GM18907 (cell line): ENCODE results near the gene ANXA3.

Source experiments
- ATAC-seq: cut with Tn5 transposase; IDR thresholded peaks from one replicate; pipeline ENCODE4 v1.9.1; 2021; ENCODE audit warnings: mild to moderate bottlenecking, moderate library complexity; ENCODE audit not compliant: unreplicated experiment

ANXA3 gene

DNA sequence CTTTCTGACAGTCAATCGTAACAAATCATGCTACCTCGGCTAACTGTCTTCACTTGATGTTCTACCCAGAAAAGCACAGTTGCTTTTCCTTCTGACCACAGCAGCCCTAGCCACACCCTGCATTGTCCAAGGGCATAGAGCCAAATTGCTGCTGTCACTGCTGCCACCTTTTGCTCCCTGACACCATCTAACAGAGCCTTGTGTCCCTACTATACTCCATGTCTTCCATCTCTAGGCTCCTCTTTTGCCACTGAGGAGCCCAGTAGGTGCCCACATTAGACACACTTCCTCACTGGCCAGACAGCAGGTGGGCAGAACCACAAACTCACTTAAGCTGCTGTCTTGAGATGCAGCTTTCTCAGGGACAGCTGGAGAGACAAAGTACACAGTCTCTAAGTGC lies 91.4 kb downstream of the ANXA3 start:
- ATAC-seq: no peak

DNA sequence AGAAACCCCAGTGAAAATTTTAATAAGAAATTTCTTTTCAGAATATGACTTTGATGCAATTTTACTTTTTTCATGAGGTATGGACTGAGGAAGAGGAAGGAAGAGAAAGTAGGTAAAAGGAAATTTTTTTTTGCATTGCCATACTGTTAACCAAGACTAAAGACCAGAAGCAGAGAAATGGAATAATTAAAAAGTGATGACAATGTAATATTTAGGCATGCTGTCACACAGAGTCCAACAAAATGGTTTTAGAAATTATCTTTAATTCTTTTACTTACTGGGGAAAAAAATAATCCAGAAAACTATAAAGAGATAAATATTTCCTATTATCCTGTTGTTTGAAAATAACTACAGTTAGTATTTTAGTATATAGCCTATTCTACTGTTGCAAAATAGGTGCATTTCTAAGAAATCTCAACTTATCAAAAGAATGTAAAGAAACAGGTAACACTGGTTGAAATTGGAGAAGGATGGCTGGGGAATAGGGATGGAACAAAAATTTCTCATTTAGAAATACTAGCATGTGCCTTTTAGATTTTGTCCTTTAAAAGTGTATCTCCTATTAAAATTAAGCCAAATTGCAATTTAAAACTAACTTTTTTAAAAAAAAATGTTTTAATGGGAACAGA lies 92.6 kb downstream of the ANXA3 start:
- ATAC-seq: no peak

DNA sequence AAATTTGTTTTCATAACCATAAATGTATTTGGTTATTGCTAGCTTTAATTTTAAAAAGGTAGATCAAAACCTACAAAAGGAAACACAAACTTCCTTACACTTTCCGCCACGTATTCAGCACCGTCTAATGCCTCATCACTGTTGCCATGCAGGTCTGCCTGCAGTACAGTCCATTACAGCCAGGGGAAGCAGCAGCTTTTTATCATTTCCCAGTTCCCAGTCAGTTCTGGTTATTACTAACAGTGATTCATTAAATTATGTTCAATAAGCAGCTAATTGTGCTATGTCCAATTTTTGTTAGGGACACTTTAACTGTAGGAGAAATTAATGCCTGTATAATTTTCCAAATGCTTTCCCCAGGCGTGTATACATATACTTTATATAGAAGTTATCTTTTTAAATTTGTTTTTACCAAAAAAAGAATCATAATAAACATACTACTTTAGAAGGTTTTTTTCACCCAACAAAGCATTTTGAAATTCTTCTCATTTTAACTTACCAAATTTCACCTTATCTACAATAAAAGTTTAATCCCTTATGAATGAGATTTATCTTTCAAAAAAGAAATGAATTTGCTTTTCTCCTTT lies 93.3 kb downstream of the ANXA3 start:
- ATAC-seq: peak; percentile 91

DNA sequence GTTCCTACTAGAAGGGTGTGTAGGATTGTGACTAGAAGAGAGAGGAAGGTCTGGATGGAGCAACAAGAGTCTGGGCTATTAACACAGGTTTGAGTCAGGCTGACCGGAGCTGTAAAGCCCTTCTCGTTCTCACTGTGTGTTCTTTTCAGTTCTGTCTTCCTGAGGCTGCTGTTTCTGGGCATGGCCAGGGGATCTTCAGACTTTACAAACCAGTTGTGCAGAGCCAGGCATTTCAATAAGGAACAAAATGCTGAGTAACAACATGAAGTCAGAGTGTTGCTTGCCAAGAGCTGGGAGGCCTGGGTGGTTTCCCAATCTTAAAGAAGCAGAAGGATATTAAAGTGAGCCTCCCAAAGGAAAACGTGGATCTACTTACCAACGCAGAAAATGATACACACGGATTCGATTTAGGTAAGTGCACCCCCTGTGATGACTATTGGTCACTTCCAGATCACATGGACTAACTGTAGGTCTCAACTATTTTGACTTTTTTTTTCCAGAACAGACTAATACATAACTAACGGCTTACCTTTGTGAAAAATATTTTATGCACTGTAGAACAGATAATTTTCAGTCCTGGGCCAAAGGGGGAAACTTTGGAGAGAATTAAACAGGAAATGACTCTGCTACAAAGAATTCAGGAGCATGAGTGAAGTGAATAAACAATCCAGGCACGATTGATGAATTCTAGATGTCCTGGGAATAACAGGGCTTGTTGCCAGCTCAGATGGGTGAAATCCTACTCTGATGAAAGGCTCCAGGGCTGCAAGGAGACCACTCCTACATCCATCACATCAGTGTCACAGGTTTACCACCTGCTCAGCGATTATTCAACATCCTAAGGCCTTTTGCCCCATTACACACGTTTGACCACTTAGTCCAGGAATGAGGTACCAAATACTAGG lies 94.5 kb downstream of the ANXA3 start:
- peak; percentile 32 for ATAC-seq

DNA sequence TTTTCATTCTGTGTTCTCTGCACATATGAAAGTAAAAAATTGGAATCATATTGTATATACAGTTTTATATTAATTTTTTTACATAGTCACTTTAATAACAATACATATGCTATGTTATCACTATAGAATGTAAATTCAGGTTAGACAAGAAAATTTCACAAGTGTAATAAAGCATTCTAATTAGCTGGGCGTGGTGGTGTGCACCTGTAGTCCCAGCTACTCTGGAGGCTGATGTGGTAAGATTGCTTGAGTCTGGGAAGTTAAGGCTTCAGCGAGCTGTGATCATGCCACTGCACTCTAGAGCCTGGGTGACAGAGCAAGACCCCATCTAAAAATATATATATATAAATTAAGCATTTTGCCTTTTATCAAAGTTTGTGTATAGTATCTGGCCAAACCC lies 95.7 kb downstream of the ANXA3 start:
- no peak for ATAC-seq

DNA sequence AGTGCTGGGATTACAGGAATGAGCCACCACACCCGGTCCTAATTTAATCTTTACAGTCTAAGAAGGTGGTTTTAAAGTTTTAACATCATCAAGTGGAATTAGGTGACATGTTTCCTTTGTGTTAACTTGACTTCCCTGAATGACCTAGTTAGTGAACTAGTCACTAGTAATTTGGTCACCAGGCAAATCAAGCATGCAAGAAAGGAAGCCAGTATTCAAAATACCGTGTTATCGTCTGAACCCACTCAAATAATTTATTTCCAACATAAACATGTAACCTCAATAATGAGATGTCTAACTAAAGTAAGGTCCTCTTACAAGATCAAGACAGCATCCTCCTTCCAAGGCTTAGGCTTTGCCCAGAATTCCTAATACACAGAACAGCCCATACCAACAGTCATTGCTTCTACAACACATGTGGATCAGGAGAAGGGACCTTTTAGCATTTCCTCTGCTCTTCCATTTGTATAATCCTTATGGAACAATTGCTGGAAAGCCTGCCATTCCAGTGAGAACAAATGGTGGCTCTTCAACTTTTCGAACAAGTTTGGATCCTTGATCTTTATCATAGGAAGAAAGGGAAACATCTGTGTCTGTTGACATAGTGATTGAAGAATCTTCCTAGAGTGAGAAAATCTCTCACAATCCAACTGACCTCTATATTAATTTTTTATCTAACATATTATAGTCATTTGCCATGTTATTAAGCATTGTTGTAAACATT lies 97.2 kb downstream of the ANXA3 start:
- ATAC-seq: no peak

DNA sequence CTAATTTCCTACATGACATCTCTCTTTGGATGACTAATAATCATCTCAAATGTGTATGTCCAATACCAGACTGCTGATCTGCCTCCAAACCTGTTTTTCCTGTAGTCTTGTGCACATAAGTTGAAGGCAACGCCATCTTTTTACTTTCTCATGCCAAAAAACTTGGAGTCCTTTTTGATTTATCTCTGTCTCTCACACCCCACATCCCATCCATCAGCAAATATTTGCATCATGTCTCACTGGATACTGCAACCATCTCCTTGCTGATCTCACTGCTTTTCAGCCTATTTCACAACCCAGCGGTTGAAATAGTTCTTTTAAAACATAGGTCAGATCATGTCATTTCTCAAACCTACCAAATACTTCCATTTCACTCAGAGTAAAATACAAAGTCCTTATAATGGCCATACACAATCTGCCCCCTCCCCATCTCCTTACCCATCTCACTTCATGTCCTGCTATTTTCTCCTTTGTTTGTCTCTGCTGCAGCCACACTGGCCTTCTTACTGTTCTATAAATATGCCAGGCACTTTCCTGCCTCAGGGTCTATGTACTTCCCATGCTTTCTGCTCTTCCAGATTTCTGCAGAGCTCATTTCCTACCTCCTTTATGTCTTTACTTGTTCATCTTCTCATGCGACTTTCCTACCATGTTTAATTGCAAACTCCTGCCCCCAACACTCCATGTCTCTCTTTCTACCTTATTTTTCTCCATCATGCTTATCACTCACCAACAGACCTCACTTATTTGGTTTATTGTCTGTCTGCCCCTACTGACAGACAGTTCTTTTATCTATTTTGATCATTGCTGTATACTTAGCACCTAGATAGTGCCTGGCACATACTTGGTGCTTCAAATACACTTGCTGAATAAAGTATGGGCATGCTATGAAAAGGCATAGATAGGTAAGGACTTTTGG lies 98.8 kb downstream of the ANXA3 start:
- ATAC-seq: no peak

DNA sequence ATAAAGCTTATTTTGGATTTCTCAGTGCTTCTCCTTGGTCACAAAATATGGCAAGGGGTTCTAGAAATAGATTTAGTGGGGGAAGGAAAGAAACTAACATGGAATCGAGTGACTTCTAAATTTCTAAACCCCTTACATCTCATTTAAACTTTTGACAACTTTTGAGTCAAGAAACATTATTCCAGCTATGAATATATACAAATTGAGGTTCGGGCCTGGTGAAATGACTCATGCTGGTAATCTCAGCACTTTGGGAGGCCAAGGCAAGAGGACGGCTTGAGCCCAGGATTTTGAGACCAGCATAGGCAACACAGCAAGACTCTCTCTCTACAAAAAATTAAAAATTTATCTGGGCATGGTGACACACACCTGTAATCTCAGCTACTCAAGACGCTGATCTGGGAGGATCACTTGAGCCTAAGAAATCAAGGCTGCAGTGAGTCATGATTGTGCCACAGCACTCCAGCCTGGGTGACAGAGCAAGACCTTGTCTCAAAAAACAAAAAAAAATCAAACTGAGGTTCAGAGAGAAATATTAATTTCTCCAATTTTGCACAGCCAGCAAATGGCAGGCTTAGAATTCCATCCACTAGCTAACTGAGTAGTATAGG lies 99.8 kb downstream of the ANXA3 start:
- ATAC-seq: no peak

DNA sequence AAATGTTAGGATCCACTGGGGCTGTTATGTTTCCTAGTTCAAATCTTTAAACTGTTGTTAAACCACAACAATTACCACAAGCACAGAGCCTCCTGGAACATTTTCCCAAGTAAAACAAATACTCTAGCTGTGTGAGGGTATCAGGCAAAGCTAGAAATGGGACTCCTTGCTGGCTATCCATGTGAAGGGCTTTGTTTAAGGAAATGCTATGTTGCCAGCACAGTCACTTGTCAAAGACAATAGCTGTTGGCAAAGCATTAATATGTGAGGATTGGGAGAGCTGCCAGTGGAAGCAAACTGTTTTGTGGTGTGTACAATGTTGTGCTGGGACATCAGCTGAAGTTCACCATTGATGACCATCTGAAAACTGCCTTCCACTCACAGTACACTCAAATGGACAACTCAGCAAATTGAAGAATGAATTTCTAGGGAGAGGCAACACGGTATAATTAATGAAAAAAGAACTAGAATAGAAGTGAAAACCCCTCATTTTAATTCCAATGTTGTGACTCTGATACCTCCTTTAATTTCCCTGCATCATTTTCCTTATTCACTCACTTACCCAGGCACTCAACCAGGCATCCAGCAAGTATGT lies 100.8 kb downstream of the ANXA3 start:
- ATAC-seq: no peak

DNA sequence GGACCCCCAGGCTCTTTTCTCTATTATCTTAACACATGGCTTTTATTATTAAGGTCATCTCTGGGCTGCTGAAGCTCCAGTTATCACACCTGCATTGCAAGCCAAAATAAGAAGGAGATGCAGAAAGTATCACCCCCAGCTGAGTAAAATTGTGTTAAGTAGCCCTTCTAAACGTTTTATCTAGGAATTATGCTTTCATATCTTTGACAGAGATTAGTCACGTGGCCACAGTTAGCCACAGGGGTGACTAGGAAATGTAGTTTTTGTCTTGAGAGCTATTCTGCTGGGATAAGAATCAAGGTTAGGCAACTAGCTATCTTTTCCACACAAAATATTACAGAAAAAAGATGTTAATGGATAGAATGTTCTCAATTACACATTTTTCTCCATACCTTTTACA lies 102.1 kb downstream of the ANXA3 start:
- ATAC-seq: no peak

DNA sequence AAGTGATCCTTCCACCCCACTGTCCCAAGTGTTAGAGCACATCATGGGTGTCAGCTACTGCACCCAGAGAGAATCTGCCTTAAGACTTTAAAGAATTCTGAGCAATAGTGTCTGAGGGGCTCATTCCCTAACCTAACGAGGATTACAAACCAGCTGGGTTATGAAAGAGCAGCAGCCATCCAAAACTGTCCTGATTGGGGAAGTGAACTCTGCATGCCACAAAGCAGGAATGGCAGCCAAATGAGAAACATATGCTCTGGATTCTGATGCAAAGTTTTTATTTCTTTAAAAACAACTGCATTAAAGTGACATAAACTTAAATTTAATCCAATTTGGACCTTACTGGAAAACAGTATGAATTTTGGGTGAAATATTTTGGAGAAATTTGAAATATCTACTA lies 103.2 kb downstream of the ANXA3 start:
- ATAC-seq: no peak

DNA sequence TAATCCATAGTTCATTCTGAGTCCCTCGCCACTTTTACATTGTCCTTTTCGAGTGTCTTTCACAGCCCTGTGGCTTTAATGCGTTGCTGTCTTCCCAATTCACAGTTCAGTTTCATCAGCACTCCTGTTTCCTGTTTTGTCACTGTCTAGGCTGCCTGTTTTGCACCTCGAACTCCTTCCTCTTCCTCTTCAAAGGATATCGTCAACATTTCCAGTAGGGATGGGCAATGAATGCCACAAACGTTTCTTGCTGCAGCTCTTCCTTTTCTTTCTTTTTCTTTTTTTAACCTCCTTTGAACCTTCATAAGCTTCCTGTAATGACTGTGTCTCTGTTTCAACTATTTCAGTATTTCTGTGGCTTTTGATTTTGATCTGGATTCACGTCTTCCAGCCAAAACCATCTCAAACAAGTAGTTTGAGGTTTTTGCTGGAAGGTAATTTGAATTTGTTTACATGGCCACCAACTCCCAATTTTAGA lies 105.4 kb downstream of the ANXA3 start:
- ATAC-seq: no peak

DNA sequence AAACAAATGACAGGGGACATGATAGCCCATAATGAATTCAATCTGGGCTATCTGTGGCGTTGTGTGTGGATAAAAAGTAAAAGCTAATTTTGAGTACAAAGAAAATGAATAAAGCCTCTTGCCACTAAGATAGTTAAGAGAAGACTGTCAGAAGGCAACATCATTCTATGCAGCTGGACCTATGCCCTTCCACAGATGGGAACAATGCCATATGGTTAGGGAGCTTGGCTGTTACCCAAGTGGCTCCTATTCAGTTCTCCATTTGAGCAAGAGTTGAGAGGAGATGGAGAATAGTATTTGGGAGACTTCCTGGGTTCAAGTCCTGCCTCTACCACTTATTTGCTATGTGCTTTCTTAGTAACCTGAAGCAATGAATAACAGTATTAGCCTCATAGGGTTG lies 107.7 kb downstream of the ANXA3 start:
- no peak for ATAC-seq

DNA sequence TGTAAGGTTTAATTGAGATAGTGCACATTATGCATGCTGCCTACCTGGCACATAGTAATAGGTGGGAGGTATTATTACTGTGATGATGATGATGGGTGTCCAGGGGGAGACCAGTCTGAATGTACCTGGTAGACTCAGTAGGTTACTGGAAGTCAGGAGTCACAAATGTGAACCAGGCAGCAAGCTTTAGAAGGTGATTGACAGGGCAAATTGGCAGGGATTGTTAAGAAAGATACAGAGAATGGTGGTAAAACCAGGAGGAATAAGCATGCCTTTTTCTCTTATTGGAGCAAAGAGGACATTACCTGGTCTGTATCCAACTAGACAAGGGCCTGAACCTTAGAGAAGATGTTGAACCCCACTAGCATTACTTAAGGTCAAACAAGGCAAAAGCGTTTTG lies 108.1 kb downstream of the ANXA3 start:
- ATAC-seq: no peak
